ENCODE measurements around the gene NTSR1. TPM values are rescaled to one million over a fixed set of nuclear protein-coding genes. Genes with fewer than 3 reads are reported as not detected.

The NTSR1 gene
- total RNA-seq, 1 donor from 2014 or later = 0.26 TPM

- H3F3A ChIP-seq (ENCODE audit: low read depth) = peaks cover 4% of the 10 kb centered on the region
- no peak overlapping the region for H3K4me3 ChIP-seq
- peaks cover 5% of the 10 kb centered on the region for H4K20me1 ChIP-seq (ENCODE audit: low read depth)
- no peak for DNase-seq (ENCODE audit: low spot score)
- no peak overlapping the region for H2AFZ ChIP-seq (replicated peaks)
- no peak overlapping the region for H3K4me2 ChIP-seq
- H3K9ac ChIP-seq = no peak overlapping the region
- Mint-ChIP-seq H3K4me1 (peaks cover 30% of the 10 kb centered on the region), H3K9me3 (no peaks in the 10 kb centered on the region), H3K27ac (peak overlapping the region; percentile 70), H3K27me3 (ENCODE audit: insufficient read depth, low read depth) (peaks cover 6% of the 10 kb centered on the region), H3K4me3 (peak overlapping the region; percentile 58), H3K36me3 (no peaks in the 10 kb centered on the region)
- H3K27ac ChIP-seq = no peak overlapping the region
- H3K4me1 ChIP-seq = peaks cover 13% of the 10 kb centered on the region
- no peaks in the 10 kb centered on the region for H3K36me3 ChIP-seq
- no peaks in the 10 kb centered on the region for H3K9me3 ChIP-seq (ENCODE audit: low read depth)
- TF ChIP-seq EZH2 (IDR thresholded peaks at IDR 0.05) (no peak), EZH2phosphoT487 (IDR thresholded peaks at IDR 0.05) (no peak), CTCF (IDR thresholded peaks at IDR 0.05) (no peak)
- H3K79me2 ChIP-seq (ENCODE audit: low read depth) = no peaks in the 10 kb centered on the region
- H3K27me3 ChIP-seq = no peaks in the 10 kb centered on the region
Measured at GRCh38 chr20:62739581-62740285, 31.1 kb downstream of the NTSR1 start.

DNA sequence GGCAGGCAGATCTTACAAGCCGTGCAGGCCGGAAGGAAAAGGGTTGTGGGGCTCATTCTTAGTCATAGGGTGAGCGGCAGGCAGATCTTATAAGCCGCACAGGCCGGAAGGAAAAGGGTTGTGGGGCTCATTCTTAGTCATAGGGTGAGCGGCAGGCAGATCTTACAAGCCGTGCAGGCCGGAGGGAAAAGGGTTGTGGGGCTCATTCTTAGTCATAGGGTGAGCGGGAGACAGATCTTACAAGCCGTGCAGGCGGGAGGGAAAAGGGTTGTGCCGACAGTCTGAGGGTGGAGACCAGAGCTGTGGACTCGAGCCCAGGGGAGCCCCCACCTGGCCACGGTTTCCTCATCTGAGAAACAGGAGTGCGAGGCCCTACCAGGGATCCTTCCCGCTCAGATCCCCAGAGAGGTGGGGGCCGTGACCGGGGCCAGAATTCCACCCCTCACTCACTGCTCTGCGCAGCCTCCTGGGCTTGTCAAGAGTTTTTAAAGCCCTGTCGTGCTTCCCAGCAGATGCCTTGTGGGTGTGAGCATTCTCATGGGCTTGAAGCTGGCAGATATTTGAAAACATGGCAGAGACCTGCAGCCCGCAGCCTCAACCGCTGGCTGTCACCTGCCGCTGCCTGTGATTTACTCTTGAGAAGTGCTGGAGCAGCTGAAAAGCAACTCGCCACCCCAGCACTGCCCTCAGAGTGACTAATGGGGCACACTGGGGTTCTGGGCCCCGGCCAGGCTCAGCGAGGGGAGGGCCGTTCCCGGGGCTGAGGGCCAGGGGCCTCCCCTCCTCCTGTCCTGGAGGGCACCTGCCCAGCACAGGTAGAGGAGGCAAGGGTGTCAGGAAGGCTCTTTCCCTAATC lies 31.9 kb downstream of the NTSR1 start:
- H3K4me3 ChIP-seq = no peak overlapping the region
- Mint-ChIP-seq H3K9me3 (no peaks in the 10 kb centered on the region), H3K27ac (peak overlapping the region; percentile 70), H3K4me3 (peak overlapping the region; percentile 58), H3K36me3 (no peaks in the 10 kb centered on the region), H3K4me1 (peaks cover 29% of the 10 kb centered on the region), H3K27me3 (ENCODE audit: insufficient read depth, low read depth) (peaks cover 9% of the 10 kb centered on the region)
- H3K79me2 ChIP-seq (ENCODE audit: low read depth) = no peaks in the 10 kb centered on the region
- H3K9me3 ChIP-seq (ENCODE audit: low read depth) = no peaks in the 10 kb centered on the region
- H3K27ac ChIP-seq = no peak overlapping the region
- peaks cover 13% of the 10 kb centered on the region for H3K4me1 ChIP-seq
- H4K20me1 ChIP-seq (ENCODE audit: low read depth) = peaks cover 5% of the 10 kb centered on the region
- no peak for DNase-seq (ENCODE audit: low spot score)
- no peak overlapping the region for H3K4me2 ChIP-seq
- no peak overlapping the region for H3K9ac ChIP-seq
- TF ChIP-seq EZH2 (IDR thresholded peaks at IDR 0.05) = no peak
- TF ChIP-seq EZH2phosphoT487 (IDR thresholded peaks at IDR 0.05) = no peak
- no peak for TF ChIP-seq CTCF (IDR thresholded peaks at IDR 0.05)
- H3K27me3 ChIP-seq = no peaks in the 10 kb centered on the region
- H3F3A ChIP-seq (ENCODE audit: low read depth) = peaks cover 4% of the 10 kb centered on the region
- H2AFZ ChIP-seq (replicated peaks) = no peak overlapping the region
- no peaks in the 10 kb centered on the region for H3K36me3 ChIP-seq

- H3K27me3 ChIP-seq = no peaks in the 10 kb centered on the region
- Mint-ChIP-seq H3K4me3 (no peak overlapping the region), H3K27me3 (ENCODE audit: insufficient read depth, low read depth) (peaks cover 9% of the 10 kb centered on the region), H3K36me3 (no peaks in the 10 kb centered on the region), H3K9me3 (no peaks in the 10 kb centered on the region), H3K4me1 (peaks cover 29% of the 10 kb centered on the region), H3K27ac (no peak overlapping the region)
- H3K4me2 ChIP-seq = no peak overlapping the region
- peak; percentile 78 for DNase-seq (ENCODE audit: low spot score)
- no peak overlapping the region for H2AFZ ChIP-seq (replicated peaks)
- peaks cover 13% of the 10 kb centered on the region for H3K4me1 ChIP-seq
- no peak overlapping the region for H3K27ac ChIP-seq
- no peak overlapping the region for H3K9ac ChIP-seq
- peaks cover 5% of the 10 kb centered on the region for H4K20me1 ChIP-seq (ENCODE audit: low read depth)
- H3K79me2 ChIP-seq (ENCODE audit: low read depth) = no peaks in the 10 kb centered on the region
- peaks cover 4% of the 10 kb centered on the region for H3F3A ChIP-seq (ENCODE audit: low read depth)
- TF ChIP-seq EZH2phosphoT487 (IDR thresholded peaks at IDR 0.05) (no peak), EZH2 (IDR thresholded peaks at IDR 0.05) (no peak), CTCF (IDR thresholded peaks at IDR 0.05) (no peak)
- no peaks in the 10 kb centered on the region for H3K9me3 ChIP-seq (ENCODE audit: low read depth)
- no peak overlapping the region for H3K4me3 ChIP-seq
- H3K36me3 ChIP-seq = no peaks in the 10 kb centered on the region
Measured at GRCh38 chr20:62741191-62741691, 32.6 kb downstream of the NTSR1 start.

Data from neural progenitor cell (in vitro differentiated cells).